ENCODE data around the gene CCDC74A.
"Not testable (repeated sequence)": the region's sequence is repeated elsewhere in the genome, so short reads cannot be mapped to it uniquely, and the experiment has no call there.

CCDC74A gene

DNA sequence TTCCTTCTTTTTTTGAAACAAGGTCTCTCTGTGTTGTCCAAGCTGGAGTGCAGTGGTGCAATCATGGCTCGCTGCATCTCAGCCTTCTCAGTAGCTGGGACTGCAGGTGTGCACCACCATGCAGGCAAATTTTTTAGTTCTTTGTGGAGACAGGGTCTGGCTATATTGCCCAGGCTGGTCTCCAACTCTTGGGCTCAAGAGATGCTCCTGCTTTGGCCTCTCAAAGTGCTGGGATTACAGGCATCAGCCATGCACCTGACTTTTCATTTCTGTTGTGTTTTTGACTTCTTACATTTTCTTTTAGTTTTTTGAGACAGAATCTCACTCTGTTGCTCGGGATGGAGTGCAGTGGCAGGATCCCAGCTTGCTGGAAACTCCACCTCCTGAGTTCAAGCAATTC is 2.4 kb upstream of the CCDC74A start:
- DNase-seq (ENCODE audit: low read depth in 3 of 3, low spot score in 1 of 3): not testable (repeated sequence)

DNA sequence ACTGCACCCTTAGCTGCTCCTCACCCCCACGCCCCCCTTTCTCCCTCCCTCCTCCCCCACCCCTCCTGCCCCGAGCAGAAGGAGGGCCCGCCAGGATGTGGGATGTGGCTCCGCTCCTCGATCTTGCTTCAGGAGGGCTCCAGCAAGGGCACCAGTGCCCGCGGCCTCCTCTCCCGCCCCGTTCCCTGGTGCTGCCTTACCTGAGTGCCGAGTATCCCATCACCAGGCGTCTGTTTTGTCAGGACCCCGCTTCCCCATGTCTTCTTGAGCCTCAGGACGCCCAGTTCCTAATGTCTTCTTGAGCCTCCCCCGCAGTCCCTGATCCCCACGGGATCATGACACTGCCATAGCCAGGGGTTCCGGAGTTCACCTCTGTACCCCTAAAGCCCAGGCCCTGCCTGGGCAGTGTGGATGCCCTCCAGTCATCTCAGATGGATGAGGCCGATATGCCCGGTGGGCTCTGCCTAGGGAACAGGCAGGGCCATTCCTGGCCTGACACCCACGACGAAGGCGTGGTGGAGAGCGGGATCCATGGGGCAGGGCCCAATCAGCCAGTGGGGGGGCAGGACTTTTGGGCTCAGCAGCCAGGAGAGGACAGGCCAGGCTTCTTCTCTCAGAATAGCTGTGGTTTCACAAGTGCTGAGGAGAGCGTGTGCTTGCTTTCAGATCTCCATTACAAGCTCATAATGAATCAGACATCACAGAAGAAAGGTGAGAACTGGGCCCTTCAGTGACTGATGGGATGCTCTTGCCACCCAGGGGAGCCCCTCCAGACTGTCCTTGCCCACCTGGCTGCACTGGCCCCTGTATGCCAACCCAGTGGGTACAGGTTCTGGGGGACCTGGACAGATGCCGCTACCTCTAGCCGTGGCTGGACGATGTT is 1.5 kb downstream of the CCDC74A start:
- DNase-seq (ENCODE audit: low read depth in 3 of 3, low spot score in 1 of 3): not testable (repeated sequence)

DNA sequence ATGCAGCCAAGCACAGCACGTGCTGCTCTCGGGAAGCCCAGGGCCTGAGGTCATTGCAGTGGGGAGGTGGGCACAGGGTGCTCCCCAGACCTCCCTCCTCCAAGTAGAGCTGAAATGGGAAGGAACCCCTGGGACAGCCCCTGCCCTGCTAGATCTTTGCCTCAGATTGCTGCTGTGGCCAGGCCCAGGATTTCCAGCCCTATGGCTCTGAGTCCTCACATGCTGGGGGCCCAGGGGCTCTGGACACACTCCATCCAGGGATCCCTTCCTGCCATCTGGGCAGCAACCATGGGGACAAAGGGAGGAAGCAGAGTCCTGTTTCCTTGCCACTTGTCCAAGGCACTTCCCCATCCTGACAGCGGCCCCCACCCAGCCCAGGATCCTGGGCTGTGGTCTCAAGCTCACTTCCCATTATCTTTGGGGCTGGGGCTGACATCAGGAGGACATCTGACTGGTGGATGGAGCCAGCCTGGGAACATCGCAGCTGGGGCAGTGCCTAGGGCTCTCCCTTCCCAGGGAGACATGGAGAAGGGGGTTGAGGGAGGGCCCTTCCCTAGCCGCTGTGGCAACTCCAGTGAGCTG is 2.3 kb downstream of the CCDC74A start:
- DNase-seq (ENCODE audit: low read depth in 3 of 3, low spot score in 1 of 3): not testable (repeated sequence)

DNA sequence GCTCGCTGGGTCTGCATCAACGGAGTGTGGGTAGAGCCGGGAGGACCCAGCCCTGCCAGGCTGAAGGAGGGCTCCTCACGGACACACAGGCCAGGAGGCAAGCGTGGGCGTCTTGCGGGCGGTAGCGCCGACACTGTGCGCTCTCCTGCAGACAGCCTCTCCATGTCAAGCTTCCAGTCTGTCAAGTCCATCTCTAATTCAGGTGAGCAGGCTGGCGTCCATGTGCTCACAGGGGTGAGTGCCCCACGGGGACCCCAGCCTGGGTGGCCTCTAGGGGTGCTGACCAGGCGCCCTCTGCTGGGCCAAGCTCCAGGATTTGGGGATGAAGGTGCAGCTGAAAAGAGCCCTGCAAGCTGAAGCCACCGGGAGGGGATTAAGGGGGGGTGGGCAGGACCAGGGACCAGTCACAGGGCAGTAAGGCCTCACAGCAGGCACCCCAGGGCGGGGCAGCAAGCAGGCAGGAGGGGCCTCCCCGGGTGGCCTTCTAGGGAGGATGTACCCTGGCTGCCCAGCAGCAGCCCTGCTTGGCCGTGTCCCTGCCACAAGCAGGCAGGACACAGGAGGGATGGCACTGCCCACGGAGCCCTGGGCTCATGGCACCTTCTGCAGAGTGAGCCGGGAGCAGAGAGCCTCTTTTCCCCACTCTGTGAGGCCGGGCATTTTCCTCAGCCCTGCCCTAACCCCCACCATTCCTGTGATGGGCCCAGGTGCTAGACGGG is 3.1 kb downstream of the CCDC74A start:
- DNase-seq (ENCODE audit: low read depth in 3 of 3, low spot score in 1 of 3): not testable (repeated sequence)

- DNase-seq (ENCODE audit: low read depth in 3 of 3, low spot score in 1 of 3): not testable (repeated sequence)
Observed at GRCh38 chr2:131531547-131532185, 4.0 kb downstream of the CCDC74A start.

DNA sequence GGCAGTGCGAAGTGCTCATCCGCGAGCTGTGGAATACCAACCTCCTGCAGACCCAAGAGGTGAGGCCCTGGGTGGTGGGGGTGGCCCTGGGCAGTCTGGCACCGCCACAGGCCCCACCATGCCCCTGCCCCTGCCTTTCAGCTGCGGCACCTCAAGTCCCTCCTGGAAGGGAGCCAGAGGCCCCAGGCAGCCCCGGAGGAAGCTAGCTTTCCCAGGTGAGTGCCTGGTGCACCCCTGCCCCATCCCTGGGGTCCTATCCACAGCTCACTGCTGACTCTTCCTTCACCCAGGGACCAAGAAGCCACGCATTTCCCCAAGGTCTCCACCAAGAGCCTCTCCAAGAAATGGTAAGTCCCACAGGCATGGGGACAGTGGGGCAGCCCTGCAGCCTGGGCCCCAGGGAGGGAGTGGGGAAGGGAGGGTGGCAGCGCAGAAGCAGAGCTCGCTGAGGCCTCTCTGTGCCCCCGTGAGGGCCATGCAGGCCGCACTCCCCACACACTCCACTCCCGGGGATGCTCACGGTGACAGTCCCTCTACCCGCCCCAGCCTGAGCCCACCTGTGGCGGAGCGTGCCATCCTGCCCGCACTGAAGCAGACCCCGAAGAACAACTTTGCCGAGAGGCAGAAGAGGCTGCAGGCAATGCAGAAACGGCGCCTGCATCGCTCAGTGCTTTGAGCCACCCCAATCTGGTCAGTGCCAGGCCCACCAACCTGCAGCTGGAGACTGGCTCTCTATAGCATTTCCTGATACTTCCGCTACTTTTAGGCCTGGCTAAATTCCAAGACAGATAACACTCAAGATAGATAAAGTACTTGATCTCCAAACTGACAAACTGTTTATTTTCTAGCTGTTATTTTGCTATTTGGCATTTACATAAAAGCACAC is 5.3 kb downstream of the CCDC74A start:
- DNase-seq (ENCODE audit: low read depth in 3 of 3, low spot score in 1 of 3): not testable (repeated sequence)

DNA sequence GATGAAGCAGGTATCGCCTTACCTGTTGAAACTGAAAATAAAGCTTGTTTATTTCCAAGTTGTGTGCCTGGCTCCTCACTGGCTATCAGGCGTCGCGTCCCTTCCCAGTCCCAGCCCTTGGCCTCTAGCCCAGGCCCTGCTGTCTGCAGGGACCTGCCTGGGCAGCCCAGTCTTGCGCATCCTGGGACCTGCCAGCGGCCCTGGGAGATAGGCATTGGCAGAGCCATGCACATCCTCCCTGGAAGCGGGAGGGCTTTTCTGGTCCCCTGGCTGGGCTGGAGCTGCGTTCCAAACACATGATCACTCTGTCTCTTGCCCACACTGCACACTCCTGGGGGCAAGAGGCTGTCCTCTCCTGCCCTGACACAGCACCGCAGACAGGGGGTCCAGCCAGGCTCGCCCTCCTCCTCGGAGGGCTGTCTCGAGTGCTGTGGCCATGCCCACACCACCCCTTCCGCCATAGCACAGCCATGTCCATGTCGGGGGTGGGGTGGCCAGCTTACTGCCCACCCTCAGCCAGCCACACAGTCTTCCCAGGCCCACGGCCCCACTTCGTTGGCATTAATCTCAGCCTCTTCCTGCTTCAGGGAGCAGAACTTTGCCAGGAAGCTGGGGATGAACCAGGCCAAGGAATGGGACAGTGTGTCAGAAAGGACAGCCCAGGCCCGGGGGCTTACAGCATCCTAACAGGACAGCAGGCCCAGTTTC is 6.1 kb downstream of the CCDC74A start:
- DNase-seq (ENCODE audit: low read depth in 3 of 3, low spot score in 1 of 3): not testable (repeated sequence)

DNA sequence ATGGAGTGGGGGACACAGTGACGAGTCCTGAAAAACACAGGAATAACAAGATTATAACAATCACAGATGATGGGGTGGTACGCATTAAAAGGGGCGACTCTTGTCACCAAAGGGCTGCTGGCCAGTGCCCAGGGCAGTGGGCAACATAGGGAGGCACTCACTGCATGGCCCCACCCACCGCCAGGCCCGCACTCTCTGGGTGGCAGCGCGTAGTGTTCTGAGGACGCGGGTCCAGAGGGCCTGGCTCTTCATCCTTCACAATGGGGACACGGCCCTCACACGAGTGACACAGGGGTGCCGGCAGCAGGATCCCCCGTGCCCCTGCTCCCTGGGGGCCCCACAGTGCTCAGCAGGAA is 6.6 kb downstream of the CCDC74A start:
- DNase-seq (ENCODE audit: low read depth in 3 of 3, low spot score in 1 of 3): not testable (repeated sequence)

GRCh38 chr2:131534965-131535364 is 7.3 kb downstream of the CCDC74A start:
- DNase-seq (ENCODE audit: low read depth in 3 of 3, low spot score in 1 of 3): not testable (repeated sequence)

DNA sequence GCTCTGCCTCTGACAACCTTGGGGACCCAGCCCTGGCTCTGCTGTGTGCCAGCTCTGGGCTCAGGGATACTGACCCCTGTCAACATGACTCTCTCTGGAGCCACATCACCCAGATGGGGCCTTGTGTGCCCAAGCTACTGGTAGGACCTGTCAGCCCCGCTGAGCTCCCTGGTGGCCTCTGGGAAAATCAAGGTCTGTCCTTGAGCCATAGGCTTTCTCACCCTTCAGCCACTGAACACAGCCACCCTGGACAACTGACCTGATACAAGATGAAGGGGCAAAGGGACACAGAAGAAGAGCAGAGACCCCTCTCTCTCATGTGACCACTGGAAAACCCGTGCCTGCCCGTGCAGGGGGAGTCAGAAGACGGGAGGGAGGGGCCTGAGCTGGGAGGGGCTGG is 7.8 kb downstream of the CCDC74A start:
- no peak for DNase-seq (ENCODE audit: low read depth in 3 of 3, low spot score in 1 of 3)

DNA sequence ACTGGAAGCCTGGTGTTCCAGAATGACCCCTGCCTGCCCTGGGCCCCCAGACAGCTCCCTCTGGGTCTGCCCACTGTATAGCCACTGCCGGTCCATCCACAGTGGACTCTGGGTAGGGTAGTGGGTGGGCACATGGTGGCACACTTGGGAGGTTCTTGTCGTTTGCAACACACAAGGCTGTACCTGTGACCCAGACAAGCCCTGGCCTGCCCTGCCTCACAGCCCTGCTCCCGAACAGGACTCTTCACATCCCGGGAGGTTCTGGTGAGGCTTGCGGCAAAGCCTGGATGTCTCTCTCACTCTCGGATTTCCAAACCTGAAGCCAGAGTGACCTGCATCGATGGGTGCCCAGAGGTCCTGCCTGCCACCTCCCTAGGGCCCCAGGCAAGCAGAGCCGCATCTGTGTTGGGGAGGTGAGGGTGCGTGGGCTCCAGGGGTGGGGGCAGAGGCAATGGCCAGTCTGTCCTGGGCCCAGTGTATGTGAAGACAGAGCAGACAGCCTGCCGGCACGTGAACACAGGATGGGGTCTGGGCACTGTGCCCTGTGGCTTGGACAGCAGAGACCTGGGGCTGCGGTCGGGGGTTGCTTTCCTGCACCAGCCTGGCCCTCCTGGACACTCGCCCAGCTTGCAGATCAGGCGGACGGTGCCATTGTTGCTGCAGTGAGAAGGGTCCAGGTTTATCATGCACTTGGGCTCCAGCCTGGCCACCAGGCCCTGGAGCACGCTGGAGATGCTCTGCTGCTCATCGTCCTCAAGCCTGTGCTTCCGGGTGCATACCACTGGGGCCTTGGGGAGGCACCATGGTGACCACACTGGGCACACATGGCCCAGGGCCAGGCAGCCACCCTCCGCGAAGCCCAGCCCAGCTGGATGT is 8.5 kb downstream of the CCDC74A start:
- not testable (repeated sequence) for DNase-seq (ENCODE audit: low read depth in 3 of 3, low spot score in 1 of 3)

GRCh38 chr2:131536841-131537240 is 9.2 kb downstream of the CCDC74A start:
- not testable (repeated sequence) for DNase-seq (ENCODE audit: low read depth in 3 of 3, low spot score in 1 of 3)

DNA sequence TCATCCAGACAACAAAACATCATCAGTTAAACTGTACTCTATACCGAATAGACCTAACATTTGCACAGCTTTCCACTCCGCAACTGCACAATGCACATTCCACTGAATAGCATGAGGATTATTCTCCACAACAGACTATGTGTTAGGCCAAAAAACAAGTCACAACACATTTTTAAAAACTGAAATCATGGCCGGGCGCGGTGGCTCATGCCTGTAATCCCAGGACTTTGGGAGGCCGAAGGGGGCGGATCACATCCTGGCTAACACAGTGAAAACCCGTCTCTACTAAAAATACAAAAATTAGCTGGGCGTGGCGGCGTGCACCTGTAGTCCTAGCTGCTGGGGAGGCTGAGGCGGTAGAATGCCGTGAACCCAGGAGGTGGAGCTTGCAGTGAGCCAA is 11.2 kb downstream of the CCDC74A start:
- DNase-seq (ENCODE audit: low read depth in 3 of 3, low spot score in 1 of 3): not testable (repeated sequence)

DNA sequence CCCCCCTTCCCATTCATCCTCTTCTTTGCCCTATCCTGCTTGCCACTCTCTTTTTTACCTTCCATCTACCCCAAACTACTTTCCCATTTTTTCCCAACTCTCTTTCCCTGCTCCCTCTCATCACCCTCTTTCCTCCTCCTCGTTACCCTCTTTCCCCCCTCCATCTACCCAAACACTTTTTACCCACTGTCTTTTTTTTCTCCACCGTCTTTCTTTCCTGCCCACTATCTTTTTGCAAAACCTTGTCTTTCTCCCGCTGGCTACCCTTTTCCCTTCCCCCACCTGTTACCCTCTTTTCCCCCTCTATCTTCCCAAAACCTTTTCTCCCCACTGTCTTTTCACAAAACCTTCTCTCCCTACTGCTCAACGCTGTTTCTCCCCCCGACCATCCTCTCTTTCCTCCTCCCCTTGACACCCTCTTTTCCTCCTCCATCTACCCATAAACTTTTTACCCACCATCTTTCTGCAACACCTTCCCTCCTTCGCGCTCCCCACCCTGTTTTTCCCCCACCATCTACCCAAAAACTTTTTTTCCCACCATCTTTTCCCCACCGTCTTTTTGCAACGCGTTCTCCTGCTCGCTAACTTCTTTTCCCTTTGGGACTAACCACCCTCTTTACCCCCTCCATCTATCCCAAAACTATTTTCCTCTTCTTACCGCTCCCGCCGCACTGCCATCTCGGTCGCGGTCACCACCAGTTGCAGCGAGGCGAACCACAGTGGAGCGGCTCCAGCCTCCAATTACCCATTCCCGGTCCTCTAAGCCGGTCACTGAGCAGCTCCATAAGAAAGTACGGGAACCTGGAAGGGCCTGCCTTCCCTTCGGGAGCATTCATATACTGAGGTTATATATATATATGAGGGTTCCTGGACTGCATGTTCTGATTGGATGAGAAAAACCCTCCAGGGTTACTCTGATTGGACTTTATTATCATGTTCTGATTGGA is 15.0 kb downstream of the CCDC74A start:
- no peak for DNase-seq (ENCODE audit: low read depth in 3 of 3, low spot score in 1 of 3)

DNA sequence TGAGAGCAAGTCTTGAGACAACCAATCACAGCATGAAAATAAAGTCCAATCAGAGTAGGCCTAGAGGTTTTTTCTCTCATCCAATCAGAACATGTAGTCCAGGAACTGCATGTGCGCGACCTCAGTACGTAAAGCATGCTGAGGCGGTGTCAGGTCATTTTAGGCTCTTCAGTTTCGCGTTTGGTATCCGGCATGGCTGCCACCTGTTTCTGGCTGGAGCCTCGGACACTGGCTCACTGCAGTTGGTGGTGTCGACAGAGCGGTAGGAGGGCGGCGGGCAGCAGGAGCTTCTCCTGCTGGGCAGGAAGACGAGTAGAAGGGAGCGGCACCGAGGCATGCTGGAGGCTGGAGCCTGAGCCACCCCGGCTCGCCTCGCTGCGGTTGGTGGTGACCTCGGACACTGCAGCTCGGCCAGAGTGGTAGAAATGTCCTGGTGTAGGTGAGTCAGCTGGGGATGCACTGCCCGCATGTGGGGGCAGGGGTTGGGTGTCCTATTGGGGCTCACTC is 15.8 kb downstream of the CCDC74A start:
- no peak for DNase-seq (ENCODE audit: low read depth in 3 of 3, low spot score in 1 of 3)

GRCh38 chr2:131544006-131544812 is 16.5 kb downstream of the CCDC74A start:
- not testable (repeated sequence) for DNase-seq (ENCODE audit: low read depth in 3 of 3, low spot score in 1 of 3)

DNA sequence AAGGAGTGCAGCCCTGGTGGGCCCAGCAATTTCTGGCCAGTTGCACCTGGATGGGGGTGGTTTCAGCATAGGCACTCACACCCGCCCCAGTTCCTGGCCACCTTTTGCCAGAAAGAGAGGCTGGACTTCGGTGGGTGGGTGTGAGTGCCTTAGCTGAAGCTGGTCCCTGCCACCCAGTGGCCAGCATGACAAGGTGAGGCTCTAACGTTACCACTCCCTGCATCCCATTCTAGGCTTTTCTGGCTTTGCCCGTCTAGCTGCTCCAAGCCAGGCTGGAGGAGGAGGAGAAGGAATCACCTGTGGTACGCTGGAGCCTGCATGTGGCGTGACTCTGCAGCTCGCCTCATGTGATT is 17.1 kb downstream of the CCDC74A start:
- not testable (repeated sequence) for DNase-seq (ENCODE audit: low read depth in 3 of 3, low spot score in 1 of 3)
